ENCODE results near the gene ZBTB20. TPM values are rescaled to one million over a fixed set of nuclear protein-coding genes. Genes with fewer than 3 reads are reported as not detected.
"Not testable (repeated sequence)": the region's sequence is repeated elsewhere in the genome, so short reads cannot be mapped to it uniquely, and the experiment has no call there.

The ZBTB20 gene
- total and polyA plus RNA-seq, 4 donors: 0.88 to 83.2 (median 20.4) TPM

DNA sequence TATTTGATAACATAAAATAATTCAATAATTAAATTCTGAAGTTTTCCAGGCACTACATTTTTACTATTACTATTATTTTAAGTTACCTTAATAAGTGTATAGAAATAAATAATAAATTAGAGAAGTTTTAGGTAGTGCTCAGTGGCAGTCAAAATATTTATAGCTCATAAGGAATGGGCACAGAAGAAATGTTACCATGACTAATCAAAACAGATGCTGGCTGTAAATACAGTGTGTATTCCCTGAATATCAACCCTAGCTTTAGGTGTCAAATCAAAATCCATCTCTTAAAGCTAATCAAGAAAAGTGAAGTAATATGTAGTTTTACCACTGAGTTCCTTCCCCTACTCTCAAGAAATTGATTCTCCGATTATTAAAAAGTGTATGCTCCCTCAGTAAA, 35.5 kb downstream of the ZBTB20 start:
- no peak for DNase-seq (ENCODE audit: low spot score)
- Histone ChIP-seq H3K4me1 (ENCODE audit: control insufficient read depth in 4 of 4, insufficient read depth in 4 of 4, low read length in 3 of 4) (peaks cover 0 to 5% (median under 1%) of the 10 kb centered on the region in 4 donors), H3K9ac (ENCODE audit: low read depth in 1 of 2, low read length in 2 of 2) (no peak overlapping the region), H3K27ac (ENCODE audit: low read depth in 1 of 2, low read length in 2 of 2) (no peak overlapping the region), H3K27me3 (ENCODE audit: control insufficient read depth in 4 of 4, insufficient read depth in 4 of 4, low read length in 3 of 4) (no peaks in the 10 kb centered on the region), H3K36me3 (ENCODE audit: control insufficient read depth in 4 of 4, insufficient read depth in 3 of 4, low read depth in 1 of 4, low read length in 3 of 4) (peaks cover 0 to 4% (median 0%) of the 10 kb centered on the region in 4 donors), H3K9me3 (ENCODE audit: control insufficient read depth in 4 of 4, low read length in 3 of 4) (no peaks in the 10 kb centered on the region), H3K4me3 (ENCODE audit: low read depth in 1 of 3, low read length in 3 of 3) (no peak overlapping the region)
- WGBS: 97% methylated on average over 1 of the region's 1 CpG
- TF ChIP-seq, protein P1, sequence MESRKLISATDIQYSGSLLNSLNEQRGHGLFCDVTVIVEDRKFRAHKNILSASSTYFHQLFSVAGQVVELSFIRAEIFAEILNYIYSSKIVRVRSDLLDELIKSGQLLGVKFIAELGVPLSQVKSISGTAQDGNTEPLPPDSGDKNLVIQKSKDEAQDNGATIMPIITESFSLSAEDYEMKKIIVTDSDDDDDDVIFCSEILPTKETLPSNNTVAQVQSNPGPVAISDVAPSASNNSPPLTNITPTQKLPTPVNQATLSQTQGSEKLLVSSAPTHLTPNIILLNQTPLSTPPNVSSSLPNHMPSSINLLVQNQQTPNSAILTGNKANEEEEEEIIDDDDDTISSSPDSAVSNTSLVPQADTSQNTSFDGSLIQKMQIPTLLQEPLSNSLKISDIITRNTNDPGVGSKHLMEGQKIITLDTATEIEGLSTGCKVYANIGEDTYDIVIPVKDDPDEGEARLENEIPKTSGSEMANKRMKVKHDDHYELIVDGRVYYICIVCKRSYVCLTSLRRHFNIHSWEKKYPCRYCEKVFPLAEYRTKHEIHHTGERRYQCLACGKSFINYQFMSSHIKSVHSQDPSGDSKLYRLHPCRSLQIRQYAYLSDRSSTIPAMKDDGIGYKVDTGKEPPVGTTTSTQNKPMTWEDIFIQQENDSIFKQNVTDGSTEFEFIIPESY (IDR thresholded peaks at IDR 0.05): no peak
- TF ChIP-seq NR2F2 (IDR thresholded peaks at IDR 0.05): no peak
- TF ChIP-seq, protein P2, sequence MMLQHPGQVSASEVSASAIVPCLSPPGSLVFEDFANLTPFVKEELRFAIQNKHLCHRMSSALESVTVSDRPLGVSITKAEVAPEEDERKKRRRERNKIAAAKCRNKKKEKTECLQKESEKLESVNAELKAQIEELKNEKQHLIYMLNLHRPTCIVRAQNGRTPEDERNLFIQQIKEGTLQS (IDR thresholded peaks at IDR 0.05): no peak
- TF ChIP-seq, protein P3, sequence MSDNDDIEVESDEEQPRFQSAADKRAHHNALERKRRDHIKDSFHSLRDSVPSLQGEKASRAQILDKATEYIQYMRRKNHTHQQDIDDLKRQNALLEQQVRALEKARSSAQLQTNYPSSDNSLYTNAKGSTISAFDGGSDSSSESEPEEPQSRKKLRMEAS (IDR thresholded peaks at IDR 0.05): no peak
- no peak for TF ChIP-seq FOXA2 (IDR thresholded peaks at IDR 0.05)
- TF ChIP-seq RAD21 (IDR thresholded peaks at IDR 0.05): no peak
- TF ChIP-seq SP1 (IDR thresholded peaks at IDR 0.05): no peak

DNA sequence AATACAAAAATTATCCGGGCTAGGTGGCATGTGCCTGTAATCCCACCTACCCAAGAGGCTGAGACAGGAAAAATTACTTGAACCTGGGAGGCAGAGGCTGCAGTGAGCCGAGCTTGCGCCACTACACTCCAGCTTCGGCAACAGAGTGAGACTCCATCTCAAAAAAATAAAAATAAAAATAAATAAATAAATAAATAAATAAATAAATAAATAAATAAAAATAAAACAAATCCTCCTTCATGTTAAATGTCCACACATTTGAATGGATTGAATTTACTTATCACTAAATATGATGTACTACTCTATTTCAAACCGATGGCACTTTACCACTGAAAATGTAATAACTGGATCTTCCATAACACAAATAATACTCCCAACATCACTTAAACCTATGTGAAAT, 36.3 kb downstream of the ZBTB20 start:
- Histone ChIP-seq H3K27me3 (ENCODE audit: control insufficient read depth in 4 of 4, insufficient read depth in 4 of 4, low read length in 3 of 4) (no peaks in the 10 kb centered on the region), H3K27ac (ENCODE audit: low read depth in 1 of 2, low read length in 2 of 2) (no peak overlapping the region), H3K4me1 (ENCODE audit: control insufficient read depth in 4 of 4, insufficient read depth in 4 of 4, low read length in 3 of 4) (peaks cover 0 to 5% (median under 1%) of the 10 kb centered on the region in 4 donors), H3K36me3 (ENCODE audit: control insufficient read depth in 4 of 4, insufficient read depth in 3 of 4, low read depth in 1 of 4, low read length in 3 of 4) (peaks cover 0 to 4% (median 0%) of the 10 kb centered on the region in 4 donors), H3K9ac (ENCODE audit: low read depth in 1 of 2, low read length in 2 of 2) (no peak overlapping the region), H3K9me3 (ENCODE audit: control insufficient read depth in 4 of 4, low read length in 3 of 4) (no peaks in the 10 kb centered on the region), H3K4me3 (ENCODE audit: low read depth in 1 of 3, low read length in 3 of 3) (no peak overlapping the region)
- TF ChIP-seq HNF4A (conservative IDR thresholded peaks at IDR 0.05): no peak
- TF ChIP-seq JUND (IDR thresholded peaks at IDR 0.05): no peak
- no peak for TF ChIP-seq FOXA1 (IDR thresholded peaks at IDR 0.05)
- TF ChIP-seq, protein P2 (IDR thresholded peaks at IDR 0.05): no peak
- TF ChIP-seq HNF4G (IDR thresholded peaks at IDR 0.05): no peak
- TF ChIP-seq, protein P4, sequence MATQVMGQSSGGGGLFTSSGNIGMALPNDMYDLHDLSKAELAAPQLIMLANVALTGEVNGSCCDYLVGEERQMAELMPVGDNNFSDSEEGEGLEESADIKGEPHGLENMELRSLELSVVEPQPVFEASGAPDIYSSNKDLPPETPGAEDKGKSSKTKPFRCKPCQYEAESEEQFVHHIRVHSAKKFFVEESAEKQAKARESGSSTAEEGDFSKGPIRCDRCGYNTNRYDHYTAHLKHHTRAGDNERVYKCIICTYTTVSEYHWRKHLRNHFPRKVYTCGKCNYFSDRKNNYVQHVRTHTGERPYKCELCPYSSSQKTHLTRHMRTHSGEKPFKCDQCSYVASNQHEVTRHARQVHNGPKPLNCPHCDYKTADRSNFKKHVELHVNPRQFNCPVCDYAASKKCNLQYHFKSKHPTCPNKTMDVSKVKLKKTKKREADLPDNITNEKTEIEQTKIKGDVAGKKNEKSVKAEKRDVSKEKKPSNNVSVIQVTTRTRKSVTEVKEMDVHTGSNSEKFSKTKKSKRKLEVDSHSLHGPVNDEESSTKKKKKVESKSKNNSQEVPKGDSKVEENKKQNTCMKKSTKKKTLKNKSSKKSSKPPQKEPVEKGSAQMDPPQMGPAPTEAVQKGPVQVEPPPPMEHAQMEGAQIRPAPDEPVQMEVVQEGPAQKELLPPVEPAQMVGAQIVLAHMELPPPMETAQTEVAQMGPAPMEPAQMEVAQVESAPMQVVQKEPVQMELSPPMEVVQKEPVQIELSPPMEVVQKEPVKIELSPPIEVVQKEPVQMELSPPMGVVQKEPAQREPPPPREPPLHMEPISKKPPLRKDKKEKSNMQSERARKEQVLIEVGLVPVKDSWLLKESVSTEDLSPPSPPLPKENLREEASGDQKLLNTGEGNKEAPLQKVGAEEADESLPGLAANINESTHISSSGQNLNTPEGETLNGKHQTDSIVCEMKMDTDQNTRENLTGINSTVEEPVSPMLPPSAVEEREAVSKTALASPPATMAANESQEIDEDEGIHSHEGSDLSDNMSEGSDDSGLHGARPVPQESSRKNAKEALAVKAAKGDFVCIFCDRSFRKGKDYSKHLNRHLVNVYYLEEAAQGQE (IDR thresholded peaks at IDR 0.05): no peak
- TF ChIP-seq RXRA (IDR thresholded peaks at IDR 0.05): no peak
- TF ChIP-seq SP1 (IDR thresholded peaks at IDR 0.05): no peak
- TF ChIP-seq TAF1 (conservative IDR thresholded peaks at IDR 0.05): no peak
- TF ChIP-seq, protein P1 (IDR thresholded peaks at IDR 0.05): no peak
- no peak for TF ChIP-seq FOXA2 (IDR thresholded peaks at IDR 0.05)
- no peak for TF ChIP-seq GABPA (IDR thresholded peaks at IDR 0.05 in 1 of 2, conservative IDR thresholded peaks at IDR 0.05 in 1 of 2)
- no peak for TF ChIP-seq EGR1 (IDR thresholded peaks at IDR 0.05; ENCODE audit: low read depth in 2 of 2)
- no peak for DNase-seq (ENCODE audit: low spot score)
- WGBS: 99% methylated on average over 5 of the region's 5 CpGs

DNA sequence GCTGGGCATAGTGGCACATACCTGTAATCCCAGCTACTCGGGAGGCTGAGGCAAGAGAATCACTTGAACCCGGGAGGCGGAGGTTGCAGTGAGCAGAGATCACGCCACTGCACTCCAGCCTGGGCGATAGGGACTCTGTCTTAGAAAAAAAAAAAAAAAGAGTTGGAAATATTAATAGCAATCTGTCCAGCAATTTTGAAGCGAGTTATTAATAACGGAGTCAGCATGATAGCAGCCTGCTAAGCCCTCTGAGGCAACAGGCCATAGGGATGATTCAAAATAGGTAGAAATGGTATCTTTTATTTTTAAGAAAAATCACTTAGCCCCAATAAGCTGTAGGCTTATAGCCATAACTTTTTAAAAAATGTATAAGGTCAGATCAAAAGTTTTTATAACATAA, 37.0 kb downstream of the ZBTB20 start:
- not testable (repeated sequence) for DNase-seq (ENCODE audit: low spot score); H3K36me3 ChIP-seq (ENCODE audit: control insufficient read depth in 4 of 4, insufficient read depth in 3 of 4, low read depth in 1 of 4, low read length in 3 of 4); H3K9me3 ChIP-seq (ENCODE audit: control insufficient read depth in 4 of 4, low read length in 3 of 4); H3K27ac ChIP-seq (ENCODE audit: low read depth in 1 of 2, low read length in 2 of 2); H3K4me1 ChIP-seq (ENCODE audit: control insufficient read depth in 4 of 4, insufficient read depth in 4 of 4, low read length in 3 of 4); H3K27me3 ChIP-seq (ENCODE audit: control insufficient read depth in 4 of 4, insufficient read depth in 4 of 4, low read length in 3 of 4); H3K9ac ChIP-seq (ENCODE audit: low read depth in 1 of 2, low read length in 2 of 2); H3K4me3 ChIP-seq (ENCODE audit: low read depth in 1 of 3, low read length in 3 of 3)
- 98% methylated on average over 7 of the region's 7 CpGs for WGBS

All from liver (tissue), 9 donors.